Kidney (tissue), 14 donors: ENCODE measurements around the gene RGS14. TPM values are rescaled to one million over a fixed set of nuclear protein-coding genes. Genes with fewer than 3 reads are reported as not detected.

Experiments used
- DNase-seq, 5 donors: peaks; one replicate each; pipeline ENCODE4 v3.0.0-alpha.2; 2013 to 2020
- FAIRE-seq: peaks from 2 replicates; lab custom pipeline; 2012; peaks lifted over from hg19 to GRCh38; lab: Jason Lieb, UNC
- H3K27ac ChIP-seq, 2 donors: one replicate each; pipeline ENCODE4 v1.7.0; 2013; ENCODE audit warnings: low read depth in 2 of 2, low read length in 2 of 2, inconsistent platforms in 1 of 2
- H3K27me3 ChIP-seq: one replicate; pipeline ENCODE4 v1.7.1; 2013; ENCODE audit warnings: low read length, inconsistent platforms; ENCODE audit not compliant: control insufficient read depth, insufficient read depth
- H3K36me3 ChIP-seq, 3 donors: one replicate each; pipeline versions ENCODE4 v1.7.0 to v1.7.1; 2013; ENCODE audit warnings: low read length in 3 of 3, control low read depth in 1 of 3, inconsistent platforms in 1 of 3; ENCODE audit not compliant: insufficient read depth in 3 of 3, control insufficient read depth in 2 of 3
- H3K4me1 ChIP-seq, 3 donors: one replicate each; pipeline versions ENCODE4 v1.7.0 to v1.7.1; 2013; ENCODE audit warnings: low read length in 3 of 3, inconsistent platforms in 1 of 3, low read depth in 1 of 3; ENCODE audit not compliant: control insufficient read depth in 2 of 3, insufficient read depth in 2 of 3
- H3K4me3 ChIP-seq, 3 donors: one replicate each; pipeline versions ENCODE4 v1.7.0 to v1.8.1; 2013; ENCODE audit warnings: low read length in 3 of 3, control low read depth in 1 of 3, inconsistent platforms in 1 of 3
- H3K9ac ChIP-seq, 3 donors: one replicate each; pipeline versions ENCODE4 v1.7.0 to v1.7.1; 2013; ENCODE audit warnings: low read length in 3 of 3, control low read depth in 1 of 3, inconsistent platforms in 1 of 3
- H3K9me3 ChIP-seq, 3 donors: one replicate each; pipeline versions ENCODE4 v1.7.0 to v1.7.1; 2013; ENCODE audit warnings: low read length in 3 of 3, control low read depth in 1 of 3, inconsistent platforms in 1 of 3; ENCODE audit not compliant: control insufficient read depth in 2 of 3, insufficient read depth in 1 of 3
- CTCF ChIP-seq: IDR thresholded peaks from 3 replicates; pipeline ENCODE4 v1.5.1; 2012; ENCODE audit warnings: mild to moderate bottlenecking, moderate library complexity, borderline replicate concordance; ENCODE audit not compliant: insufficient read depth; ENCODE audit errors: extremely low read depth
- intact Hi-C: fragments of 100-400 bp; cut with DNase I; formaldehyde crosslinking; loops from one replicate; pipeline ENCODE4 v1.11.1; 2022
- polyA plus RNA-seq: library from polyadenylated mRNA; stranded (reverse); fragments of 350-450 nt; fragmentation: Illumina TruSeq; extraction: RNeasy Lipid Tissue Mini Kit (QIAGEN cat#74804); gene quantifications from one replicate; pipeline ENCODE4 v1.2.3, GENCODE V29; 2014; ENCODE audit warnings: low read depth, low replicate concordance; ENCODE audit not compliant: insufficient read depth
- total RNA-seq: library from RNA; stranded (reverse); fragmentation: NEBNext Ultra II Directional; extraction: Animal tissue kit (Norgen Biotek cat#: 25700); gene quantifications from one replicate; pipeline ENCODE4 v1.2.1, GENCODE V29; 2021
- donor health status: control.
- donor health status: control.
- donor health status: control.
- donor health status: control.
- donor health status: control.
- donor health status: DM: yes; HTN: yes; CAD: no.
- donor health status: Normal renal cell carcinoma (clear cell type).

The RGS14 gene
- total and polyA plus RNA-seq, 2 donors from 2014 or later, result 28.4 to 56.3 TPM

- TF ChIP-seq CTCF, result no peak
- Histone ChIP-seq H3K27me3 (no peaks in the 10 kb centered on the region), H3K9ac (peak overlapping the region; percentile 88 to 100 (median 94)), H3K36me3 (peaks cover 0 to 7% (median 5%) of the 10 kb centered on the region in 3 donors), H3K4me3 (peak overlapping the region; percentile 85 to 100 (median 99)), H3K9me3 (no peaks in the 10 kb centered on the region), H3K4me1 (peaks cover 4 to 19% (median 13%) of the 10 kb centered on the region in 3 donors), H3K27ac (peak overlapping the region; percentile 90 to 96)
- intact Hi-C loops, result no loop called here
- DNase-seq, result no peak
- FAIRE-seq, result no peak
Measured at GRCh38 chr5:177350776-177351391, 6.8 kb upstream of the RGS14 start.

- Histone ChIP-seq H3K27ac (peak within 1 kb of the TSS; percentile 90 to 96), H3K4me1 (peaks cover 4 to 19% (median 13%) of the 10 kb centered on the region in 3 donors), H3K9ac (peak within 1 kb of the TSS; percentile 88 to 100 (median 94)), H3K9me3 (no peaks in the 10 kb centered on the region), H3K36me3 (peaks cover 0 to 7% (median 5%) of the 10 kb centered on the region in 3 donors), H3K4me3 (peak within 1 kb of the TSS; percentile 85 to 100 (median 99)), H3K27me3 (no peaks in the 10 kb centered on the region)
- FAIRE-seq (no peak), DNase-seq (peak; percentile 93 to 99 (median 96))
- intact Hi-C loops, result no loop called here
- no peak for TF ChIP-seq CTCF
Measured at GRCh38 chr5:177351392-177352329, 6.1 kb upstream of the RGS14 start, which contains the start of gene LMAN2. Gene LMAN2, minus strand, starts transcription at chr5:177351668. Its CDS starts 21 bp downstream, at chr5:177351647.

GRCh38 chr5:177353093-177353492 lies 4.6 kb upstream of the RGS14 start:
- intact Hi-C loops, result no loop called here

More at GRCh38 chr5:177353093-177353492, 4.6 kb upstream of the RGS14 start:
- FAIRE-seq (no peak), DNase-seq (no peak)
- Histone ChIP-seq H3K9ac (no peak overlapping the region), H3K4me1 (peaks cover 4 to 24% (median 13%) of the 10 kb centered on the region in 3 donors), H3K36me3 (no peaks in the 10 kb centered on the region), H3K4me3 (no peak overlapping the region), H3K9me3 (no peaks in the 10 kb centered on the region), H3K27ac (no peak overlapping the region), H3K27me3 (no peaks in the 10 kb centered on the region)
- no peak for TF ChIP-seq CTCF
